ENCODE data around the gene BUB3.

BUB3 gene

GRCh38 chr10:123142701-123143161, 11.5 kb upstream of the BUB3 start:
- no peak for TF ChIP-seq CTCF (IDR thresholded peaks at IDR 0.05; ENCODE audit: low read depth, low read length)
- DNase-seq (ENCODE audit: extremely low read depth, low read depth): no peak

- no peak for DNase-seq (ENCODE audit: extremely low read depth, low read depth)
Measured at GRCh38 chr10:123143162-123143824, 10.9 kb upstream of the BUB3 start.

DNA sequence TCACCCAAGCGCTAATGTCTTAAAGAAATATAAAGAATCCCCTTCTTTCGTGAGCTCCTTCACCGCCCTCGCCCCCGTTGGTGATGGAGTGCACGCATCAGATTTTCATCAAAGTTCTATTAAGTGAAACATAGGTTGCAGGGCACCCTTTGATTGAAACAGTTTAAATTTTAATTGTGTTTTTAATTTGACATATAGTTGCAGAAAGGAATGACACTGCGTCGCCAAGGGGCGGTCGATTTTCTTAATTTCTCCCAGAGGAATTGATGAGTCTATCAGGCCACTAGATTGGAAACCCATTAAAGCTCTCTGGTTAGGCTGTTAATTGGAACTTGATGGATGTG, 10.4 kb upstream of the BUB3 start:
- TF ChIP-seq CTCF (IDR thresholded peaks at IDR 0.05; ENCODE audit: low read depth, low read length): no peak
- DNase-seq (ENCODE audit: extremely low read depth, low read depth): no peak

More at GRCh38 chr10:123143162-123143824, 10.9 kb upstream of the BUB3 start:
- no peak for TF ChIP-seq CTCF (IDR thresholded peaks at IDR 0.05; ENCODE audit: low read depth, low read length)

DNA sequence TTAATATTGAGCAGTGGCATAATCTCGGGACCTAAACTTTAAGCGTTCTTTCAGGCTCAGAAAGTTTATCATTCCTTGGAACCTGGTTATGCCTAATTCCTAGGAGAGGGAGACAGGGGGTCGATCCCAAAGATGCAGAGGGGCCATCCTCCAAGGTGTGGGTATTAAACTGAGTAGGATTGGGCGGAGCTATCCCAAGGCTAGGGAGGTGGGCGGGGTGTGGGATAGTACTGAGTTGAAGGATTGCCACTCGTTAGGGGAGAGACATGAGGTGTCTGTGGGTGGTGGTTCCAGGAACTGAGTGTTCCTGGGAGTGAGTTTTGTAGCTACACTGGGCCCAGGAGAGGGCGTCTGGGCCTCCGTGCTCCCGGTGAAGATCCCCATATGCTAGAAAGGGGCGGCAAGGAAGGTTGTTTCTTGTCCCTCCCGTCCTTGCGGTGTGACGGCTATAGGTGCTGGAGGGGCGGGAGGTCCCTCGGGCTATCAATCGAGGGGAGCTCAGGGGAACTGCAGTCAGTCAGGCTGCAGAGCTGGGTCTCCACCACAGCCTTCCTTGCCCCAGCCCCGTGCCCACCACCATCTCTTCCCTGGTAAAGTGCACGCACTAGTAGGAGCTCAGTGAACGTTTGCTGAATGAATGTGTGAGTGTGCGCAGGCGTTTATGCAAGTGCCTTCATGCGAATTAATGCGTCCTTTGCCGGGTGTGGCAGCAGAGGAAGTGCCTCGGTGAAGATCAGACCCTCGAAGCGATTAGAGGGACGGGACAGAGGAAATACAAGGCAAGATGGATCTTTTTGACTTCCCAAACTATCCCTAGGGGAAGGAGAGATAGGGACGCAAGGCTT, 9.3 kb upstream of the BUB3 start:
- no peak for DNase-seq (ENCODE audit: extremely low read depth, low read depth)
- no peak for TF ChIP-seq CTCF (IDR thresholded peaks at IDR 0.05; ENCODE audit: low read depth, low read length)

DNA sequence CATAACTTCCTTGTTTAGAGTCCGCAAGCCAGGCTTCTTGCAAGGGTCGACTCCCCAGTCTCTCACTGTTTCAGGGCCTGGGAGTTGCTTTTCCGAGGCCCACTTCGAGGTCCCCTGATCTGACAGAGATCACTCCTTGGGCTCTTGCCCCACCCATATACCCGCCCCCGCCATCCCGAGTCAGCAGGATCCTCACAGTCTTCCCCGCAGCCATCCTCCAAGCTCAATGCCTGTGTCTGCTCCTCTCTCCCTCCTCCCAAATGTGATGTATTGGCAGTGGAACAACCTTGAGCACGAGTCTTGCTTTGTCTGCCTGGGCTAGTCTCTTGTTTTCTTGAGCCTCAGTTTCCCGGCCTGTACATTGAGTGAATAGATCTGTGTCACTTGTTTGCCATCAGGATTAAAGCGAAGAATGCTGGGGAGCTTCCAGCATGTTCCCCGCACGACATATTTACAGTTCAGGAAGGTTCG, 8.6 kb upstream of the BUB3 start:
- no peak for TF ChIP-seq CTCF (IDR thresholded peaks at IDR 0.05; ENCODE audit: low read depth, low read length)
- DNase-seq (ENCODE audit: extremely low read depth, low read depth): no peak

DNA sequence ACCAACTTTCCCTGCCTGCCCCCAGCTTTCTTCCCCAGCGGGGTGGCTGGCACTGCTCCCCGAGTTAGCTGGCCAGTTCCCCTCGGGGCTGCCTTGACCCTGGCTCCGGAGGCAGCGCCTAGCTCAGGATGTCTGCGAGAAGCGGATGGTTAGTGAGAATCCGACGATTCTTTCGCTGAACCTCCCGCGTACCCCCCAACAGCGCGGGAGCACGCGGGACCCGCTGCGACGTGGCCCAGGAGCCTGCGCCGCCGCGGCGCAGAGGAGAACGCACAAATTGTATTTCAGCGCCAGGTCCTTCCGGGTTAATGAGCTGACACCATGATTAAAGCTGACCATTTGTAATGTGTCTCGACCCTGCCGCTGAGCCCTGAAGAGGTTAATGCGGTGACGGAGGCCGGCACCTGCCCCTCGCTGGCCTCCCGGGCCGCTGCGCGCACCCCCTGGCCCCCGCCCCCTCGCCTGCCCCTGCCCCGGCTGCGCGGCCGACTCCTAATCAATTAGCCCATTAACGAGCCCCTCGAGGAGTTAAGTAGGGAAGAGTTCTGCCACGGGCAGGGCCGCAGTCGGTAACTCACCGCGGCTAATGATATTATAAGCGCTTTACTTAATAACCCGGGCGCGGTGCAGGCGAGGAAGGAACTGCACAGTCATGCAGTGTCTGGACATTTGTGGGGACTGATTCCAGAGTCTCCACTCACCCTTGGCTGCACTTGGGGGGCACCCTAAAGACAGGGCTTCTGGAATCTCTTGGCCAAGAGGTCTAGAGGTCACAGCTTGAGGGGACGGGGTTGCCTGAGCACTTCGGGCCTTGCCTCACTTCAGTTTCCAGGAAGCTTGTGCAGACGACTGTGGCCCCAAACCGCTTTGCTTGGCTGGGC, 7.9 kb upstream of the BUB3 start:
- no peak for TF ChIP-seq CTCF (IDR thresholded peaks at IDR 0.05; ENCODE audit: low read depth, low read length)
- no peak for DNase-seq (ENCODE audit: extremely low read depth, low read depth)
